H1 (cell line): ENCODE measurements around the gene ING4. TPM values are rescaled to one million over a fixed set of nuclear protein-coding genes. Genes with fewer than 3 reads are reported as not detected.

Experiments used
- CTCF ChIA-PET: fragments of 300-600 bp; sonication (Branson Sonifier 250); formaldehyde crosslinking; loops from one replicate; lab custom pipeline; 2021; ENCODE audit not compliant: partially characterized antibody; lab: Charles Lee
- POLR2A ChIA-PET: fragments of 300-600 bp; sonication (Branson Sonifier 250); formaldehyde crosslinking; loops from one replicate; lab custom pipeline; 2021; ENCODE audit warnings: inconsistent platforms; ENCODE audit not compliant: partially characterized antibody; lab: Charles Lee
- DNase-seq, 2 experiments: peaks; one replicate each; pipeline versions ENCODE4 v3.0.0 to v3.0.0-alpha.2; 2010 to 2022; ENCODE audit warnings: low spot score in 2 of 2, low read depth in 1 of 2, mixed read lengths in 1 of 2
- FAIRE-seq: peaks from 2 replicates; lab custom pipeline; 2011; peaks lifted over from hg19 to GRCh38; lab: Jason Lieb, UNC
- H2AFZ ChIP-seq: 2 replicates; pipeline ENCODE4 v1.8.1; 2012; ENCODE audit warnings: low read length, inconsistent platforms
- H2AK5ac ChIP-seq: 2 replicates; pipeline ENCODE4 v1.6.1; 2013; ENCODE audit warnings: low read depth, low read length
- H2BK120ac ChIP-seq: replicated peaks from 2 replicates; pipeline ENCODE3; 2013; ENCODE audit warnings: low read depth, low read length, inconsistent platforms
- H2BK12ac ChIP-seq: 2 replicates; pipeline ENCODE4 v1.6.1; 2013; ENCODE audit warnings: low read depth, low read length
- H2BK15ac ChIP-seq: 2 replicates; pipeline ENCODE4 v1.6.1; 2013; ENCODE audit warnings: low read length
- H2BK20ac ChIP-seq: 2 replicates; pipeline ENCODE4 v1.6.1; 2013; ENCODE audit warnings: low read length
- H2BK5ac ChIP-seq: 2 replicates; pipeline ENCODE4 v1.6.1; 2013; ENCODE audit warnings: low read depth, low read length
- H3K14ac ChIP-seq: 2 replicates; pipeline ENCODE4 v1.6.1; 2013; ENCODE audit warnings: inconsistent platforms; ENCODE audit not compliant: insufficient read length
- H3K18ac ChIP-seq: 2 replicates; pipeline ENCODE4 v1.6.1; 2013; ENCODE audit warnings: low read length; ENCODE audit errors: extremely low read depth
- H3K23ac ChIP-seq: 2 replicates; pipeline ENCODE4 v1.6.1; 2013; ENCODE audit warnings: inconsistent platforms; ENCODE audit not compliant: insufficient read length
- H3K23me2 ChIP-seq: 2 replicates; pipeline ENCODE4 v1.6.1; 2013; ENCODE audit warnings: low read depth, low read length
- H3K27ac ChIP-seq: 2 replicates; pipeline ENCODE4 v1.6.1; 2011; ENCODE audit warnings: low read depth, low read length, inconsistent platforms
- H3K27me3 ChIP-seq, 4 experiments: replicated peaks in 1 of 4; 1 replicate in 1 of 4; 2 replicates in 3 of 4; pipeline versions ENCODE4 v1.6.1 to v1.8.1; 2011 to 2013; ENCODE audit warnings: low read length in 3 of 4, mild to moderate bottlenecking in 3 of 4, inconsistent platforms in 2 of 4, mixed read lengths in 2 of 4, moderate library complexity in 1 of 4; ENCODE audit not compliant: control insufficient read depth in 3 of 4, insufficient read depth in 3 of 4; ENCODE audit errors: extremely low read depth in 1 of 4
- H3K36me3 ChIP-seq, 4 experiments: 2 replicates each; pipeline versions ENCODE4 v1.6.1 to v1.8.1; 2011 to 2013; ENCODE audit warnings: mild to moderate bottlenecking in 4 of 4, low read length in 3 of 4, moderate library complexity in 2 of 4, control low read depth in 1 of 4, inconsistent platforms in 1 of 4; ENCODE audit not compliant: insufficient read depth in 4 of 4, control insufficient read depth in 2 of 4
- H3K4ac ChIP-seq: replicated peaks from 2 replicates; pipeline ENCODE3; 2013; ENCODE audit warnings: low read length, low read depth, mixed read lengths, inconsistent platforms; ENCODE audit not compliant: insufficient read length
- H3K4me1 ChIP-seq, 4 experiments: replicated peaks in 1 of 4; 1 replicate in 1 of 4; 2 replicates in 3 of 4; pipeline versions ENCODE4 v1.6.1 to v1.8.1; 2011 to 2013; ENCODE audit warnings: low read length in 3 of 4, inconsistent platforms in 2 of 4, mixed read lengths in 1 of 4; ENCODE audit not compliant: insufficient read depth in 4 of 4, control insufficient read depth in 3 of 4
- H3K4me2 ChIP-seq, 2 experiments: 2 replicates each; pipeline versions ENCODE4 v1.6.1 to v1.8.1; 2011 to 2013; ENCODE audit warnings: low read depth in 2 of 2, low read length in 2 of 2, control low read depth in 1 of 2, inconsistent platforms in 1 of 2, mild to moderate bottlenecking in 1 of 2; ENCODE audit not compliant: insufficient read depth in 1 of 2
- H3K4me3 ChIP-seq, 4 experiments: fragments of 200-600, 300-600 bp in 1 of 4; sonication (generic), shearing (Covaris generic), sonication (Bioruptor Twin) in 1 of 4; 2 replicates each; pipeline versions ENCODE4 v1.5.1 to v1.8.1; 2011 to 2016; ENCODE audit warnings: low read length in 4 of 4, low read depth in 3 of 4, control low read depth in 2 of 4, inconsistent platforms in 2 of 4, mild to moderate bottlenecking in 2 of 4, mixed read lengths in 1 of 4, moderate library complexity in 1 of 4; ENCODE audit not compliant: insufficient read depth in 2 of 4; ENCODE audit errors: extremely low read depth in 1 of 4
- H3K56ac ChIP-seq: replicated peaks from 2 replicates; pipeline ENCODE3; 2013; ENCODE audit warnings: low read depth, mild to moderate bottlenecking, mixed read lengths, low read length, inconsistent platforms; ENCODE audit not compliant: insufficient read length
- H3K79me1 ChIP-seq: 2 replicates; pipeline ENCODE4 v1.6.1; 2013; ENCODE audit warnings: low read depth, low read length, control low read depth
- H3K79me2 ChIP-seq, 2 experiments: 2 replicates each; pipeline versions ENCODE4 v1.6.1 to v1.8.1; 2012 to 2013; ENCODE audit warnings: low read length in 2 of 2, mild to moderate bottlenecking in 2 of 2, inconsistent platforms in 1 of 2; ENCODE audit not compliant: insufficient read depth in 2 of 2, control insufficient read depth in 1 of 2
- H3K9ac ChIP-seq, 4 experiments: replicated peaks in 1 of 4; 1 replicate in 1 of 4; 2 replicates in 3 of 4; pipeline versions ENCODE4 v1.6.1 to v1.8.1; 2011 to 2013; ENCODE audit warnings: low read depth in 3 of 4, low read length in 3 of 4, control low read depth in 2 of 4, mild to moderate bottlenecking in 2 of 4, moderate library complexity in 2 of 4, inconsistent platforms in 1 of 4; ENCODE audit errors: extremely low read depth in 1 of 4
- H3K9me3 ChIP-seq, 2 experiments: 2 replicates each; pipeline versions ENCODE4 v1.6.1 to v1.8.1; 2012 to 2013; ENCODE audit warnings: mild to moderate bottlenecking in 2 of 2, moderate library complexity in 2 of 2, control low read depth in 1 of 2, inconsistent platforms in 1 of 2, low read depth in 1 of 2, low read length in 1 of 2, mixed read lengths in 1 of 2; ENCODE audit not compliant: insufficient read depth in 2 of 2
- H4K20me1 ChIP-seq, 2 experiments: replicated peaks in 1 of 2; 2 replicates each; pipeline versions ENCODE3 to v1.8.1; 2011 to 2013; ENCODE audit warnings: inconsistent platforms in 2 of 2, low read length in 2 of 2, mild to moderate bottlenecking in 1 of 2; ENCODE audit not compliant: insufficient read depth in 2 of 2, control insufficient read depth in 1 of 2
- H4K5ac ChIP-seq: 2 replicates; pipeline ENCODE4 v1.6.1; 2013; ENCODE audit warnings: low read length, low read depth, mixed read lengths, inconsistent platforms; ENCODE audit not compliant: insufficient read length
- H4K8ac ChIP-seq: 2 replicates; pipeline ENCODE4 v1.8.0; 2013; ENCODE audit warnings: mild to moderate bottlenecking, moderate library complexity, low read length, inconsistent platforms; ENCODE audit not compliant: insufficient read depth; ENCODE audit errors: extremely low read depth
- H4K91ac ChIP-seq: replicated peaks from 2 replicates; pipeline ENCODE3; 2013; ENCODE audit warnings: low read length, mixed read lengths, inconsistent platforms; ENCODE audit not compliant: insufficient read length
- BRCA1 ChIP-seq: IDR thresholded peaks from 2 replicates; pipeline ENCODE4 v1.6.1; 2012; ENCODE audit warnings: low read depth, low read length, improper control_type of control experiment
- GTF2F1 ChIP-seq: IDR thresholded peaks from 2 replicates; pipeline ENCODE4 v1.6.1; 2012; ENCODE audit warnings: low read depth, low read length, improper control_type of control experiment, borderline replicate concordance
- JUN ChIP-seq: IDR thresholded peaks from 2 replicates; pipeline ENCODE4 v1.6.1; 2011; ENCODE audit warnings: low read depth, mild to moderate bottlenecking, improper control_type of control experiment, low read length
- JUND ChIP-seq: IDR thresholded peaks from 2 replicates; pipeline ENCODE4 v1.6.1; 2011; ENCODE audit warnings: mild to moderate bottlenecking, improper control_type of control experiment, low read length
- KDM5A ChIP-seq: fragments of 200-600 bp; IDR thresholded peaks from 2 replicates; pipeline ENCODE4 v1.7.1; 2012; ENCODE audit warnings: mild to moderate bottlenecking, low read length, inconsistent platforms, mixed read lengths
- RNF2 ChIP-seq: fragments of 200-900, 300-1000 bp; sonication (generic); IDR thresholded peaks from 2 replicates; pipeline ENCODE4 v1.7.1; 2016; ENCODE audit warnings: borderline replicate concordance, low read depth, mild to moderate bottlenecking, antibody characterized with exemption, low read length; ENCODE audit not compliant: poor library complexity, severe bottlenecking; ENCODE audit errors: missing control alignments
- SIN3A ChIP-seq, 2 experiments: IDR thresholded peaks in 1 of 2; conservative IDR thresholded peaks in 1 of 2; 2 replicates each; pipeline ENCODE4 v1.6.1; 2011 to 2012; ENCODE audit warnings: low read length in 2 of 2, improper control_type of control experiment in 1 of 2, low read depth in 1 of 2, mild to moderate bottlenecking in 1 of 2
- SP2 ChIP-seq: IDR thresholded peaks from 2 replicates; pipeline ENCODE4 v1.6.1; 2012; ENCODE audit warnings: mild to moderate bottlenecking, low read length, inconsistent platforms
- TAF7 ChIP-seq: optimal IDR thresholded peaks from 2 replicates; pipeline ENCODE3; 2011; ENCODE audit warnings: low read depth, mild to moderate bottlenecking, inconsistent platforms, low read length, moderate library complexity, borderline replicate concordance
- ZNF274 ChIP-seq: IDR thresholded peaks from 2 replicates; pipeline ENCODE4 v1.7.0; 2012; ENCODE audit warnings: low read length, borderline replicate concordance; ENCODE audit errors: extremely low read depth
- WGBS, 2 experiments: shearing (Covaris generic) in 1 of 2; methylation state at CpG; one replicate each; pipeline versions ENCODE4 v1.1.6 to v1.1.7; 2013 to 2015; ENCODE audit warnings: low lambda C conversion rate in 2 of 2, mixed read lengths in 2 of 2, inconsistent platforms in 1 of 2, low coverage in 1 of 2, missing lambda C conversion rate in 1 of 2; ENCODE audit not compliant: insufficient replicate concordance in 2 of 2, insufficient coverage in 1 of 2, insufficient read length in 1 of 2; ENCODE audit errors: extremely low coverage in 1 of 2, missing lambda C conversion rate in 1 of 2; 5-methylcytosine and 5-hydroxymethylcytosine counted together
- polyA plus RNA-seq, 7 experiments: library from polyadenylated mRNA; depleted of rRNA in 3 of 7; stranded (reverse) in 5 of 7; unstranded in 2 of 7; fragments of >200 nt in 5 of 7; fragments of 200-250 nt in 2 of 7; gene quantifications; 1 replicate in 5 of 7; 2 replicates in 1 of 7; 4 replicates in 1 of 7; pipeline versions ENCODE4 v1.2.1 to v1.2.3, GENCODE V29; 2011 to 2013; ENCODE audit warnings: missing spikeins in 2 of 7, mixed read lengths in 2 of 7
- total RNA-seq: library from RNA; stranded (reverse); fragmentation: NEBNext Ultra II Directional; extraction: Animal tissue kit (Norgen Biotek cat#: 25700); gene quantifications from 2 replicates; pipeline ENCODE4 v1.2.1, GENCODE V29; 2021

ING4 gene
- total and polyA plus RNA-seq, 2 of the 8 experiments (the other 6 are each of a cell fraction or from before 2014, with no cell fraction given), result 22.9 to 28.6 TPM

DNA sequence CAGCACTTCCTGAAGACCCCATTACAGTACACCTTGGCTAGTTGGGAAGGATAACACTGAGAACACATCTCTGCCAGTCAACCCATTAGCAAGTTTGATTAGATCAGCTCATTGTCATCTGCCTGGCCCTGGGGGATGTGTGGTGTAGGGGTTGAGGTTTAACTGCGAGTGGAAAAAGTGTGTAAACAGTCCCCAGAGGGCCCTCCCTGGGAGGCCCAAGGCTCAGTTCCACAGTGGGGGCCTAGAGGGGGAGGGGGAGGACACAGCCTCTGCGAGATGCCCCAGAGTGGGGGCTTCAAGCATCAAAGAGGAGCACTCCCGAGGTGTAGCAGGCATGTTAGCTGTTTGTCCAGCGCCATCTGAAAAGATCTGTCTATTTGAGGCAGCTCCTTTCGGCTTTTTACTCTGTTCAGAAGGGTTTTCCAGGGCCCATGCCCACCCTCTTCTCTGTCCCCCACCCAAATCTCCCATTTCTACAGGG lies 27.5 kb downstream of the ING4 start:
- CTCF ChIA-PET, result interaction anchor here (0.6 to 5.1 kb wide), 13 partner anchors 9 to 288 kb away, joined by 3 to 38 read pairs (median 4); partner anchors contain the start of gene ACRBP
- H3K23me2 ChIP-seq, result no peaks in the 10 kb centered on the region
- no peak overlapping the region for H3K9ac ChIP-seq
- H2BK20ac ChIP-seq, result no peak overlapping the region
- no peaks in the 10 kb centered on the region for H3K9me3 ChIP-seq
- H3K4me2 ChIP-seq, result no peak overlapping the region
- H2AFZ ChIP-seq, result peak overlapping the region; percentile 52; the same call in 1 of the 2 replicates
- no peaks in the 10 kb centered on the region for H4K20me1 ChIP-seq
- no peak overlapping the region for H4K5ac ChIP-seq
- peaks cover 0 to 11% (median 2%) of the 10 kb centered on the region in 4 experiments; a peak in 5 of 7 replicates for H3K4me1 ChIP-seq
- FAIRE-seq (no peak), DNase-seq (no peak)
- no peaks in the 10 kb centered on the region for H3K36me3 ChIP-seq
- H4K8ac ChIP-seq, result peak overlapping the region; percentile 7; the same call in 1 of the 2 replicates
- no peak overlapping the region for H3K56ac ChIP-seq
- 83% methylated on average over 5 of the region's 5 CpGs; no CpG with 5 or more reads in 1 of the 2 experiments for WGBS, 2 experiments
- H3K79me1 ChIP-seq, result no peaks in the 10 kb centered on the region
- no peak overlapping the region for H3K4me3 ChIP-seq
- no peak overlapping the region for H2BK15ac ChIP-seq
- H3K27ac ChIP-seq, result no peak overlapping the region
- no peak overlapping the region for H3K14ac ChIP-seq
- no peak overlapping the region for H3K18ac ChIP-seq
- no peak overlapping the region for H2AK5ac ChIP-seq
- H3K23ac ChIP-seq, result no peak overlapping the region
- H3K79me2 ChIP-seq, result no peaks in the 10 kb centered on the region
- no peak overlapping the region for H2BK12ac ChIP-seq
- no peak overlapping the region for H3K4ac ChIP-seq
- H4K91ac ChIP-seq, result no peak overlapping the region
- H3K27me3 ChIP-seq, result no peaks in the 10 kb centered on the region
- POLR2A ChIA-PET, result interaction anchor here (0.6 to 2.2 kb wide), 7 partner anchors 10 to 190 kb away, joined by 3 to 9 read pairs (median 3); no protein-coding TSS in a partner anchor
- no peak overlapping the region for H2BK5ac ChIP-seq
- H2BK120ac ChIP-seq, result no peak overlapping the region
- TF ChIP-seq JUND (no peak), SIN3A (conservative IDR thresholded peaks at IDR 0.05 in 1 of 2, IDR thresholded peaks at IDR 0.05 in 1 of 2; ENCODE audit: low read depth in 1 of 2, low read length in 2 of 2) (no peak), TAF7 (no peak), GTF2F1 (no peak), ZNF274 (no peak), RNF2 (no peak), SP2 (no peak), BRCA1 (no peak), JUN (no peak), KDM5A (no peak)
